GM18520 (cell line): ENCODE measurements around the gene AMFR.

Source experiments
- ATAC-seq: cut with Tn5 transposase; IDR thresholded peaks from one replicate; pipeline ENCODE4 v1.9.1; 2021; ENCODE audit not compliant: unreplicated experiment

Gene AMFR

DNA sequence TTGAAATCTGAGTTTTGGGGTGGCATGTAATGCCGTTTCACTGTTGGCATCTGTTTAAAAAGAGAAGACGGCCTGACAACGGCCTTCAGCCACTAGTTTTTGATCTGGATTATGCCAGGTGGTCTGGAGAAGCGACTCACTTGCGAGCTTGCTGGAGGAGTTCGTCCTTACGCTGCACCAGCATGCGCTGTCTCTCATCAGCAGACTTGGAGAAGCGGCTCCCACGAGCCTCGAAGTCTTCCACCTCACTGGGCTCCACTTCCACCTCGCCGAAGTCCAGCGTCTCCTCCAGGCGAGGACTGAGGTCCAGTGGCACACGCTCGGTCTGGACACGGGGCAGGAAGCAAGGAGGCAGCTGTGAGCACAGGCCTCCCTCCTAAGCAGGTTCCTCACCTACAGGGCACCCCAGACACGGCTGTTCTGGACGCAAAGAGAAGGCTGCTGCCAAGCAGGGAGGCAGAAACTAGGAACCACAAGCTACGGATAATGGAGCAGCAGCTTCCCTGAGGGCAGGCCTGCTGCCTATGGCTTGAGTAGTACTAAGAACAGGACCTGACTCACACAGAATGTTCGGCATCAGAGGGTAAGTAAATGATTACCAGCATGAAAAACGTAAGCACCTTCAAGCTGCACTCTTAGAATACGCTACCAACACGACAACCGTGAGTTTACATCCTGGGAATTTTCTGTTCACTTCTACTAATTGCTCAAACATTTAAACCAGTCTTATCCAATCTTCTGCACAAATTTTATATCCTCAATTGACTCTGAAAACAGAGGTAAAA lies 61.4 kb downstream of the AMFR start:
- no peak for ATAC-seq

DNA sequence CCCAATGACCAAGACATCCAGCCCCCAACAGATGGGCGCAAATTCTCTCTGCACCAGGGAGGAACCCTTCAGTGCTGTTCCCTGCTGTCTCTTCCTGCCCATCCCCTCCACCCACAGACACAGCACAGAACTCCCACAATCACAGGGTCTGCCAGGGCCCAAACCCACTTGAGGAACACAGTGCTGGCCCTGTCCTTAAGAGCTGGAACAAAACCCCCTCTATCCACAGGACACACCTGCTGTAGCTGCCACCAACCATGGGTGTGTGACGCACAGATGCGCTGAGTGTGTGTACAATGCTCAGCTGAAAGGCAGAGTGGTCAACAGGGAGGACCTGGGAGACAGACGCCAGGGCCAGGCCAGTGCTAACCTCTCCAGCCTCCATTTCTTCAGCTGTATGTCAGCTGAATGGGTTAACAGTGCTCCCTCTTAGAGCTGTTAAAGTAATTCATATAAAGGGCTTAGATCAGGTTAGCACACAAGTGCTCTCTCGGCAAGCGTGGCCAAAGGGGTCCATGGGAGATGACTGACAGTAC lies 62.1 kb downstream of the AMFR start:
- no peak for ATAC-seq

DNA sequence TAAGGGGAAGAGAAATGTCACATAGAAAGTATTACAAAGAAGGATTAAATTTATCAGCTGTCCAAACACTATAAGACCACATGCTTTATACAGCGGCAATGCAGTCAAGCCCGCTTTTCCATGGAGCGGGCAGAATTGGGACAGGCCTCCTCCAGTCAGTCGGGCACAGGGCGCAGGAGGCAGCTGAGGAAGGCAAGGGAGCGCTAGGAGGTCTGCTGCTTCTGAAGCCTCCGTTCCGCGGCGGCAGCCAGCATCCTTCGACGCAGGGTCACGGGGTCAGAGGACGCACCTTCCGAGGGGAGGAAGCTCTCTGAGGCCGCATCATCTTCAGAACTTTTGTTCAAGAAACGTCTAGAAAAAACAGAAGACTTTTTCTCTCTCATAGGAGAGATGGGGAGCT lies 62.6 kb downstream of the AMFR start:
- ATAC-seq, result no peak

GRCh38 chr16:56362057-56362655 lies 63.2 kb downstream of the AMFR start:
- no peak for ATAC-seq

- ATAC-seq, result no peak
Observed at GRCh38 chr16:56360117-56361008, 65.0 kb downstream of the AMFR start.

GRCh38 chr16:56357765-56358322 lies 67.5 kb downstream of the AMFR start:
- ATAC-seq, result no peak

GRCh38 chr16:56357241-56357764 lies 68.0 kb downstream of the AMFR start:
- no peak for ATAC-seq

GRCh38 chr16:56356276-56357240 lies 68.8 kb downstream of the AMFR start:
- peak; percentile 88 for ATAC-seq

DNA sequence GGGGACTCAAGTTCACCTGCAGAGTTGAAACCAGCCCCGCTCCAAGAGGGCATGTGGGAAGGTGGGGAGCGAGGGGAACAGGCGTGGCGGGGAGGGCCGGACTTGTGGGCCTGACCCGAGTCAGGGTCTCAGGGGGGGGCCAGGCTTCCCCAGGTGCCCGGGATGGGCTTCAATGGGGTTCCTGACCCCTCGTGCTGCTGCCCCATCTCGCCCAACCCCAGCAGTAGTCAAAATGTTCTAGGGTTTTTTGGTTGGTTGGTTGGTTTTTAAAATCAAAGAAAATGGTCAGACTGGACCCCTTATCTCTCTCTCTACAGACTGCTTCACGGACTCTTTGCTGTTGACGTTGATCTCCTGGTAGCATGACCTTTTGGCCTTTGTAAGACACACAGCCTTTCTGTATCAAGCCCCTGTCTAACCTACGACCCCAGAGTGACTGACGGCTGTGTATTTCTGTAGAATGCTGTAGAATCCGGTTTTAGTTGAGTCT lies 69.5 kb downstream of the AMFR start:
- ATAC-seq, result no peak

DNA sequence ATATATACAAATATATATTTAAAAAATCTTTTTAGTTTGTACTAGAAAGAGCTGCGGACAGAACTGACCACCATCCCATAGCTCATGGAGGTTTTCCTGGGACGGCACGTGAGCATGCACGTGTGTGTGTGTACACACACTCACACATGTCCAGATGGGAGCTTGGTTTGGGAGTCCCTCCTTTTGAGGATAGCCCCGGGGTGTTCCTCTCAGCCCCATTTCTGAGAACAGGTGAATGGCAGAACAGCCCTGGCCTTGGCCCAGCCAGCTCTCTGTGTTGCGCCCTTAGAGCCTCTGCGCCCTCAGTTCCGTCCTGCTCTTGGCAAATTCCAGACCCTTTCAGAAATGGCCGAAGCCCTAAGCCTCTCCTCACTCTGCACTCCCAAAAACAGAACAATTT lies 70.1 kb downstream of the AMFR start:
- ATAC-seq, result no peak

DNA sequence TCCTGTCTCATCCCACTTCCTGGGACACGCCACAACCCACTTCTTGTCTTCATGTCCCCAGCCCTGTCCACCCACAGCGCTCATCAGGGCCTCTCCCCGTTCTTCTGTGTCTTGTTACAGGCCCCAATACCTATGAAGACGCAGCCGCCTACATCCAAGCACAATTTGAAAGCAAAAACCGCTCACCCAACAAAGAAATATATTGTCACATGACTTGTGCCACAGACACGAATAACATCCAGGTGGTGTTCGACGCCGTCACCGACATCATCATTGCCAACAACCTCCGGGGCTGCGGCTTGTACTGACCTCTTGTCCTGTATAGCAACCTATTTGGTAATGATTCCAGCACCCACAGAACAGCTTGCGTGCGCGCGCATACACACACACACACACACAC lies 70.6 kb downstream of the AMFR start:
- ATAC-seq, result no peak

DNA sequence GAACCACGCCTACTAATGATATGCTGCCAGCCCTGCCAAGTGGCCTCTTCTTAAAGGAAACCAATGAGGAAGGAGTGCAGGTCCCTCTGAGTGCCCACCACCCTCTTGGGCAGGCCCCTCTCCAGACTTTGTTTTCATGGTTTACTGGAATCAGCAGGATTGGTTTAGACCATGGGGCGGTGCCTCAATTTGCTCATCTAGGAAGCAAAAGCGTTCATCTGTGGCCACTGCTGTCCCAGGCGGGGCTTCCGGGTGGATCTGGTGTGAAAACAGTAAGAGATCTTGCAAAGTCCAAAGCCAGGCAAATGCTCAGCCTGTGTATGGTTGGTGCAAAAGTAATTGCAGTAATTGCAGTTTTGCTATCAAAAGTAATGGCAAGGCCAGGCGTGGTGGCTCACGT lies 71.3 kb downstream of the AMFR start:
- no peak for ATAC-seq

DNA sequence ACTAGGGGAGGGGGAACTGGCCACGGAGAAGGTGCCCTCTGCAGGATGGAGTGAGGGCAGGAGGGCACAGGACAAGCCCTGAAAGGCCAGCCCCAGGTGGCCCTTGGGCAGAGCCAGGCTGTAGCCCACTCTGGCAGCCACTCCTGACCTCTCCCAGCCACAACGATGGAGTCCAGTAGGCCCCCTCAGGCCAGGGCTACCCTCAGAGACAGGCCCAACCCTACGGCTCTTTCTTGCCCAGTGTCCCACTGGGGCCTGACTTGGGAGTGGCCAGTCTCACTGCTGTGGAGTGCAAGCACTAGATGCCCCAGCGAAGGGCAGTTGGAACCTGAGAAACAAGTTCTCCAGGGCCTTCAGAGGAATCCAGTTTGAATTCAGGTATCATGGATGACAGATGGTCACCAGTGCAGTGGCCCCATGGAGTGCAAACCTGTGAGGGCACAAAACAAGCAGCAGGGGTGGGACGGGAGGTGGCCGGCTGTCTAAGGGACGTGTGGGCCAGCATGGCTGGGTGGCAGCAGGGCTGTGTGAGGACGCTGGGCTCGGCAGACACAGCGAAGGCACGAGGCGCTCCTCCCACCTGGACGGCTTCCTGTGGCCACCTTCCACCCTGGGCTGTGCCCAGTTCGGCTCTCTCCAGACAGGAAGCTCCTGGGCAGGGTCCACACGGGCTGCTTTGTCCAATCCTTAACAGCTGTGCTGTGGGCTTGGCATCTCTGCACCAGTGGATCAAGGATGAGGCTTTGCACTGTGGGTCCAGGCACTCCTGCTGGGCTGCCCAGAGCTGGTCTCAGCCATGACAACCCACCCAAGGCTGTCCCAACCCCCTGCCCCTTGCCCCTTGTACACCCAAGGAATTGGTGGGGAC lies 72.1 kb downstream of the AMFR start:
- no peak for ATAC-seq

- no peak for ATAC-seq
Observed at GRCh38 chr16:56352351-56353053, 72.8 kb downstream of the AMFR start.

DNA sequence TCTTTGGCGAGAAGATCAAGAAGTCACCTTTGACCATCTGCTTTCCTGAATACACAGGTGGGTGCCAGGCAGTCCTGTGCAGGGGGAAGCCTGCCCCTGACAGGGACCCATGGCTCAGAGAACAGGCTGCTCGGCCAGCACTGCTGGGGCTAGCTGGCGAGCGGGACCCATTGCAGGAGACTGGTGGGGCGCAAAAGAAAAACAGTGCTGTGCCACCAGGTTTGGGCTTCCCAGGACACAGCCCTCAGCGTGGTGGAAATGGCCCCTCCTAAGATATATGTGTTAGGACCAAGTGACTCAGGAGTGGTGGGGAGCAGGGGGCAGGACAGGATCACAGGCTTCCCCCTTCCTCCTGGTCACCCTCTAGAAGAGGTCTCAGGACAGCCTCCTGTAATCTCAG lies 73.9 kb downstream of the AMFR start:
- ATAC-seq, result no peak

DNA sequence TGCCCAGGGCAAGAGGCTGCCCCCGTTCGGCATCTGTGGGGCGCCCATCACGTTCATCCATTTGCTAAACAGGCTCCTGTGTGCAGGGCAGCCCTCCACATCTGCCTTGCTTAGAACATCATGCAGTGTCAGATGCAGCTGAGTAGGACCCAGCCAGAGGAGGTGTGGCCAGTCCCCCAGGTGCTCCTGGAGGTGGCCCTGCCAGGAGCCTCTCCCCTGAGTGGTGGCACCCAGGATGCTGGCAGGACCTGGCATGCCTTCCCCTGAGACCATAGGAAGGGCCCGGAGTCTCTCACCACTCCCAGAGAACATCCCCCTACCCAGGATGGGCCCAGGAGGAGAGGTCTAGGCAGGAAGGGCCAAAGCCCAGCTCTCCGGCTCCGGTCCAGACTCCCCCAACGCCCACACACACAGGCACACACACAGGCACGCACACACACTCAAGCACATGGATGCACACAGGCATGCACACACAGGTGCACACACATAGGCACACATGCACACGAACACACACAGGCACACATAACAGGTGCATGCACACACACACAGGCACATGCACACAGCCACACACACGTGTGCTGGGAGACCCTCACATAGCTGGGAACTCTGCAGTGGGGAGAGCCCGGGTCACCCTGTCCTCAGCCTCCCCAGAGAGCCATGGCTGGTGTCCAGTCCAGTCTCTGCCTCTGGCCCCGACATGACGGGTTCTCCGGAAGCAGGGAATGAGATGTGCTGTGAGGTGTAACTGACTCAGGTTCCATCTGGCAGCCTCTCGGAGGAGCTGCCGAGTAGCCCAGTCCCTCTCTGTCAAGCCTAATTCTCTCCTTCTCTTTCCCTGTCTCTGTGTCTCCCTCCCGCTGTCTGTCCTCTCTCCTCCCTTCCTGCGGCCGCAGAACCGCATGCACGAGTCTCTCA lies 74.6 kb downstream of the AMFR start:
- no peak for ATAC-seq

DNA sequence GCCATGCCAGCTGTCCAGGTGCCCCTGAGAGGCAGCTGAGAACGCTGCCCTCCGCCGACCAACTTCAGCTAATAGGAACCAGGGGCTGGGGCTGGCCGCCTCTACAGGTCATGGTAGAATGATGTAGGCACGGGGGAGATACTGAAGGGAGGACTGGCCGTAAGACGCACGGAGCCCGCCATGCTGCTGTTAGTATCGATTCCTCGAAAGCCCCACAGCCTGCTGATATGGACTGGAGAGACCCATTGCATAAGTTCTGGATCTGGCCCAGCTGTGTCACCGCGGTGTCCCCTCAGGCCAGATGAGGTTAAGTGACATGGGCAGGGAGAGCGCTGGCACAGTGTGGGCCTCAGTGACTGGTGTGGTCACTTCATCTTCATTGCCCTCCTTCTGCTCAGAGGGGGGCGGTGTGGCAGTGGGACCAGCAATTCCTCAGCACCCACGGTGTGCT lies 75.6 kb downstream of the AMFR start:
- no peak for ATAC-seq
